Germinal center (tissue), 1 donor: Measurements from ENCODE around the gene CHM.

Experiments
- DNase-seq: peaks from one replicate; pipeline ENCODE4 v3.0.0; 2012; ENCODE audit warnings: mixed read lengths, low spot score

CHM gene

GRCh38 chrX:85906399-85906798 lies 141.0 kb downstream of the CHM start:
- no peak for DNase-seq

- DNase-seq = no peak
These were observed 141.5 kb downstream of the CHM start for GRCh38 chrX:85905851-85906250.

- no peak for DNase-seq
These were observed 143.5 kb downstream of the CHM start for GRCh38 chrX:85903692-85904471.

DNA sequence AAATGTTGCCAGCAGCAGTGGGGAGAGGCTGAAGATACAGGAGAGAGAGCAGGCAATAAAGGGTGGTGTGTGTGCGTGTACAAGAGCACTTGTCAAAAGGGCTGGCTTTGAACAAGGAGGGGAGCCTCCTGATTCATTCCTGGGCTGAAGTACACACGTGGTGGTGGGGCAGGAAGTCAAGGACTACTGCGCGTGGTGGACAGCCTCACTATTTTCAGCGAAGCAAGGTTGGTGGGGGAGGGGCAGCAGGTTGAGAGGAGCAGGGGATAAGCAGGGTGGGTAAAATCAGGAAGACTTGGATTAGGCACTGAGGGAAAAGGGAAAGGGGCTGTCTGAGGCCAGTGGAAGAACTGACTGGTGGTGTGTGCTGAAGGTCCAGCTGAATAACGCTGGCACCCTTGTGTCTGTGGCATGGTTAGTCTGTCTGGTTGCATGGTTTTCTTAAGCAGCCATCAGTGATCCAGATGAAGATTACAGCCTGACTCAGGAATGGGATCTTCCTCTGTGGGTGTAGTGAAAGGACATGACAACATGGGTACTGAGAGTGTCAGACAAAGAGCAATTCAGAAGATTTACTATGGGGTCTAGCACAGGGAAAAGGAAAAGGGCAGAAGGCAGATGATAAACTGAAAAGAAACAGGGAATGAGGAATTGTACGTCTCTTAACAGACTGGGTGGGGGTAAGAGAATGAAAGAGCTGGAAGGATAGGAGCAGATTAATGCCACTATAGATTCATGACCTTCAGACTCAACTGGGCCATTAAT lies 149.8 kb downstream of the CHM start:
- DNase-seq = no peak

GRCh38 chrX:85882601-85883000 lies 164.8 kb downstream of the CHM start:
- DNase-seq = no peak

DNA sequence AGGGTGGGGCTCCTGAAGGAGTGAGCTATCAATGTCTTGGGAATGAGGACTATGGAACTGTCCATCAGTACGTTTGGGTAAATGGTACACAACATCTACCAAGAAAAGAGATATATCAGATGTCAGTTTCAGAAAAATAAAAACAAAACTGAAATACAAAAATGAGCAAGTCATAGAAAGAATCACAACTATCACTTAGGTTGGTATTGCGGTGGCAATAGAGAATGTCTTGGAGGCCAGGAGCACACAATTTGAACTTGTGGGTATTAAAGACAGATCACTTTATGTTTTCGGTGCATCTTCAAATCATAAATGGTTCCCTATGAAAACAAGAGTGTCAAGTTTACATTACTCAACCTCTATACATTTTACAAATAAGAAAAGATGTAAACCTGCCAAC lies 176.8 kb downstream of the CHM start:
- DNase-seq = no peak

- DNase-seq = no peak
These were observed 182.0 kb downstream of the CHM start for GRCh38 chrX:85865324-85865723.

GRCh38 chrX:85859426-85859825 lies 187.9 kb downstream of the CHM start:
- DNase-seq = no peak

DNA sequence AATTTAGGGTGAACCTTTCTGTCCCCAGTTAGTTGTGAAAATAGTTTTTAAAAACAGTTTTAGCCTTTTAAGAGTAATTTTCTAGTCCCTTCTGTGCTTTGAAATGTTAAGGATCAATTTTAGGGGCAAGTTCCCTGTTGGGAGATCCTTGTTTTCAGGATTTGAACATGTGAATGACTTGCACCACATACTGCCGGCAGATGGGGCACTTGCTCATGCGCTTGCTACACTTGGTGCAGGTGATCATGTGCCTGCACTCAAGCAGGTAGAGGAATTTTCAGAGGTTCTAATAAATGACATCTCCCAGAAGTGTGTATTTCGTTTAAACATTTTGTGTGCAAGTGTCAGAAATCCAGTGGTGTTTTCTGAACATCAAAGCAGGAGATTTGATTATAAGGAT lies 195.9 kb downstream of the CHM start:
- no peak for DNase-seq

DNA sequence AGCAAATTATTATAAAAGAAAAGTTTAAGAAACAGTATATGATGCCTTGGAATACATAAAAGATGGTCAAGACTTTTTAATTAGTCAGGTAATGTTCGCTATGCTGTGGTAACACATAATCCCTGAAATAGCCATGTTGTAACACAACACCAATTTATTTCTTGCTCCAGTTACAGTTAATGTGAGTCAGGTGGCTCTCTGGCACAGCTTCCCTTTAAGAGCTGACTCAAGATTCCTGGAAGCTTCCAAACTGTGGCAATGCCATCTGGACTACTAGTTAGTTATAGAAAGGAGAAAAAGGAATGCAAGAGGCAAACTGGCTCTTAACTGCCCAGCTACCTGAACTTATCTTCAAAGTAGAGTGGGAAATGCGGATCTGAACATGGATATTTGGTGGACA lies 210.5 kb downstream of the CHM start:
- DNase-seq = no peak

- DNase-seq = no peak
These were observed 218.6 kb downstream of the CHM start for GRCh38 chrX:85828771-85829170.

DNA sequence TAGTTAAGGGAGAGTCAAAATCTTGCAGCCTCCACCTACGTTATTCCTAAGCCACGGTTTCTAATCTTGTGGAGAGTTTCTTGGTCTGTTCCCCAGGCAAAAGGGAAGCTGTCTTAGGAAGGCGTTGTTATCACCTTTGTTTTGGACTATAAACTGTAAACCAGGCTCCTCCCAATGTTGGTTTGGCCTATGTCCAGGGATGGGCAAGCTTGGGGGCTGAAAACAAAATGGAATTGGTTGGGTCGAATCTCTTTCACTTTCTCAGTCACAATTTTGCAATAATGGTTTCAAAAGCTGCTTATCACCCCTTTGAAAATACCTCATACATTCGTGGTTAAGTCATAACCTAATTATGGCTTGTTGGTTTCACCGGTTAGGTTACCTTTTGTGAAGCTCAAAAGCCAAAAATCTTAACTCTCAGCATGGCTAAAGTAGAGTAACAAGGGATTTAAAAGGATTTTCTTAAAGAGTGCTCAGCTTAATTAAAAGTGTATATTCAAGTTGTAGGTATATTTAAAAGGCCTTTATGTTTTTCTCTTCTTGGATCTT lies 232.1 kb downstream of the CHM start:
- DNase-seq = no peak
